PC-9 (cell line): Measurements from ENCODE around the gene CDH12.

ENCODE experiments used
- CTCF ChIP-seq: fragments of 200-600 bp; sonication (generic); conservative IDR thresholded peaks from 2 replicates; pipeline ENCODE4 v1.6.1; 2017; ENCODE audit warnings: mixed run types, antibody characterized with exemption, mild to moderate bottlenecking, moderate library complexity
- EZH2 ChIP-seq: fragments of 200-600 bp; sonication (generic); IDR thresholded peaks from 2 replicates; pipeline ENCODE4 v1.8.0; 2017; ENCODE audit warnings: antibody characterized with exemption, low read depth

- no peak for TF ChIP-seq CTCF
- no peak for TF ChIP-seq EZH2
Observed at GRCh38 chr5:22473886-22474285, 379.3 kb downstream of the CDH12 start.
